Activated CD4-positive, alpha-beta T cell treated with anti-CD3 and anti-CD28 coated beads, Interleukin-2, amount 50 U/mL, for 1 hour (primary cell): ENCODE measurements around the gene FAM234B.
A peak's percentile ranks its signal among the peaks of the same experiment; 100 is the strongest.

Experiments used
- DNase-seq: peaks from one replicate; pipeline ENCODE4 v3.0.0-alpha.2; 2020

FAM234B gene

GRCh38 chr12:13044002-13044905 is at the start of gene FAM234B:
Gene FAM234B, plus strand, starts transcription at chr12:13044381. Its CDS starts 23 bp downstream, at chr12:13044404.
- peak; percentile 68 for DNase-seq

DNA sequence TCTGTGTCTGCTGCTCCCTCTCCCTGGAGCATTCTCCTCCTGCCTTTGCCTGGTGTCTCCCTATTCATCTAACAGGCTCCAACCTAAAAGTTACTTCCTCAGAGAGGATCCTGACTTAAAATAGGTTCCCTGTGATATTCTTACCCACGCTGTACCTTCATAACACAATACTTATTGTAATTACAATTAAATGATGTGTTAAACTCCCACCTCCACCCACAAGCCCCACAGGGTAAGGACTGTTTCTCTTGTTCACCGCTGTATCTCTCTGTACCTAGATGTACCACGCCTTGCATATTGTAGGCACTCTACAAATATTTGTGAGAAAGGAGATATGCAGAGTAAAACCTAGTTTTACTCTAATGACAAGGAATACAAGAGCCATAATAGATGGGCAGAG is 49.1 kb upstream of the FAM234B start:
- DNase-seq, result no peak

DNA sequence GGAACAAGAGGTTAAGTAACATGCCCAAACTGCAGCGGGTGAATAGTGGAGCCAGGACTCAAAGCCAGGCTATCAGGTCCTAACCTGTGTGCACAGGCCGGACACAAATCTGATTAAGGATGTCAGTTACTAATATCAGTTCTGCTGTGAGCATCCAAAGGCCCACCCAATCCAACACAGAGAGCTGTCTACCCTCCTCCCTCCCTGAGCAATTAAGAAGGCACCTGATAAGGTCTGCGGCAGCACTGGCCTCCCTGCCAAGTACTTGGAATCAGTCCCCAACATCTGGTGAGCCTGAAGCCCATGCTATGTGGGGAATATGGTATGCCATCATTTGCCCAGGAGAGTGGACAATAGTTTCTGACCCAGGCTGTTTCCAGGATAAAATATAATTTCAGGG is 48.0 kb upstream of the FAM234B start:
- DNase-seq, result no peak

- no peak for DNase-seq
These were observed 47.0 kb upstream of the FAM234B start for GRCh38 chr12:12997156-12997555.

- no peak for DNase-seq
These were observed 46.4 kb upstream of the FAM234B start for GRCh38 chr12:12997734-12998133.

DNA sequence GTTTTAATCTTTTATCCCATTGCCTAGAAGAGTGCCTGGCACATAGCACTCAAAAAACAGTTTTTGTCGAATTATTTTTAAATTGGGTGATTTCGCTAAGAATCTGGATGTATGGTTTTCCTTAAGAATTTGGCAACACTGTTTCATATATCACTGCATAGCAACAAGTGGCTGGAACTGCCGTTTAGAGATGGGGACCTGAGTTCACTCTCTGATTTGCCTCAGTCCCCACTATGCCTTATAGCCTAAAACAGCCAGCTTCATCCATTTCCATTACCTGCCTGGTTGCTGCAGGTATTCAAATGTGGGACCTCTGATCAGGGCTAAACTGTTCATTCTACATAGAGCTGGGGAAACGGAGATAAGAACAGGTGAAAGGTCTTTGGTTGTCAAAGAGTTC is 45.9 kb upstream of the FAM234B start:
- DNase-seq, result no peak

DNA sequence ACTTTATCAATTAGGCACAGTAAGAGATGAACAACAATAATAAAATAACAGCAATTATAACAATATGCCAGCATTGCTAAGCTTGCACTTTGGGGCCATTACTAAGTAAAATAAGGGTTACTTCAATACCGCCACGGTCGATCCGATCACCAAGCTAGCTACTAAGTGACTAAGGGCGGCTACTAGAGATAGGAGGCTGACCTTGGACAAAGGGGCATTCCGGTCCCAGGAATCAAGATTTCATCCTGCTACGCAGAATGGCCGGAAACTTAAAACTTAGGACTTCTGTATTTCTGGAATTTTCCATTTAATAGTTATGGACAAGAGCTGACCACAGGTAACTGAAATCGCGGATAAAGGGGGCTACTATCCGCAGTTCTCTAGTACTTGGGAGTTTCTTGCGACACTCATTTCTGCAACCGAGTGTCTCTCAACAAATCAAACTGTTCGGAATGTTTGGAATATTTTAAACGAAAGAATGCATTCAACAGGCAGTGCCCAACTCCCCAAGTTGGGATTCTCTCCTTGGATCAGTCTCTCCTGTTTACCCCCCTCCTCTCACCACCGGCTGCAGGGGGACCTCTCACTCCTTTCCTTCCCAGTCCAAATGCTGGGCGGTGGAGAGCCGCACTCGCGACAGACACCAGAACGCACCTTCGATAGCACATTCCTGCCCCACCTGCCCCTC is 44.8 kb upstream of the FAM234B start:
- DNase-seq, result no peak

GRCh38 chr12:12999959-13000615 is 44.1 kb upstream of the FAM234B start, which contains the start of gene HEBP1:
Gene HEBP1, minus strand, starts transcription at chr12:13000265. Its CDS starts 151 bp downstream, at chr12:13000114.
- peak; percentile 98 for DNase-seq

- no peak for DNase-seq
These were observed 43.6 kb upstream of the FAM234B start for GRCh38 chr12:13000616-13000924.

- peak; percentile 26 for DNase-seq
These were observed 43.0 kb upstream of the FAM234B start for GRCh38 chr12:13000925-13001774.

- no peak for DNase-seq
These were observed 42.5 kb upstream of the FAM234B start for GRCh38 chr12:13001775-13002040.

DNA sequence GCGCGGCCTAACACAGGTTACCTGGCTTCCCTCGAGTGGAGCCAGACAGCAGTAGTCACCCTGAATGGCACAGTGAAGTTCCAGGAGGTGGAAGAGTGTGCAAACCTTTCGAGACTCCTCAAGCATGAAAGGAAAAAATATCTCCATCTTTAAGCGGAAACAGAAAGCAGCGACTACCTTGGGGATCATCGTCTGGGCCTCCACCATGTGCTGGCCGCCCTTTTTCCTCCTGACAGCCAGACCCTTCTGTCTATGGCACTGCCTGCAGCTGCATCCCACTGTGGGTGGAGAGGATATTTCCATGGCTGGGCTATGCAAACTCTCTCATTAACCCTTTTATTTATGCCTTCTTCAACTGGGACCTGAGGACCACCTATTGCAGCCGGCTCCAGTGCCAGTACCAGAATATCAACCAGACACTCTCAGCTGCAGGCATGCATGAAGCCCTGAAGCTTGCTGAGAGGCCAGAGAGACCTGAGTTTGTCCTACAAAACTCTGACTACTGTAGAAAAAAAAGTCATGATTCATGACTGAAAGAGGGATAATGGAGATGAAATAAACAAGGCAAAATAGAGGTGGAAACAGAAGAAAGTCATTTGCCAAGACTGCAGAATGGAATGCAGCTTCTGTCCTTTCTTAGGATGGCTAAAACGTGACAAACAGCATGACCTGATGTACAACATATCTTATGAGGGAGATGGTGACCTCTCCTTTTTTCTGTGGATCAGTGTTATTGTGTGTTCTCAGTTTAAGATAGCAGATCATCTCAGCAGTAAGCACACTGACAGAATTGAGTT is 41.7 kb upstream of the FAM234B start:
- DNase-seq, result no peak

- DNase-seq, result no peak
These were observed 39.8 kb upstream of the FAM234B start for GRCh38 chr12:13004361-13004760.

DNA sequence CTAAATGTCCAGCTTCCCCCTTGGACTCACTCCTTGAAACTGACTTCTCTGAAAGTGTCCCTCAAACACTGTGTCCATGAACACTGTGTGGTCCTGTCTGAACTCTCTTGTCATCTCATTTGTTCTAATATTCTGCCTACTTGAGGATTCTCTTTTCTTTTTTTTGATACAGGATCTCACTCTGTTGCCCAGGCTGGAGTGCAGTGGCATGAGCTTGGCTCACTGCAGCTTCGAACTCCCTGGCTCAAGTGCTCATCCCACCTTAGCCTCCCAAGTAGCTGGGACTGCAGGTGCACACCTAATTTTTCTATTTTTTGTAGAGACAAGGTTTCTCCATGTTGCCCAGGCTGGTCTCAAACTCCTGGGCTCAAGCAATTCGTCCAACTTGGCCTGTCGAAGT is 39.2 kb upstream of the FAM234B start:
- DNase-seq, result no peak

DNA sequence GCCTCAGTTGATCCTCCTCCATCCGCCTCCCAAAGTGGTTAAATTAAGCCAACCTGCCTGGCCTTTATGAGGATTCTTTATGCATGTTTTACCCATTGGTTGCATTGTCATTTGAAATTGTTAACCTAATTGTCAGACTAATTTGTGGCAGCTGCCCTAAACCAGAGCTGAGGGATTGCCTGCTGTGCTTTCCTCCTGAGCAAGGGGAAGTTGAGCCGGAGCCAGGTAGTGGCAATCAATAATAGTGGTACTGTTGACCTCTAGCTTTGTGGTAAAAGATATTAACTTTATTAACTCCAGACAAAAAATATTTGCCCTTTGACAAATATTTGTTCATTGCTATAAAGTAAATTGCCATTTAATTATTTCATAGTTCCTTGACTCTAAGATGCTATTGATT is 38.5 kb upstream of the FAM234B start:
- DNase-seq, result no peak

DNA sequence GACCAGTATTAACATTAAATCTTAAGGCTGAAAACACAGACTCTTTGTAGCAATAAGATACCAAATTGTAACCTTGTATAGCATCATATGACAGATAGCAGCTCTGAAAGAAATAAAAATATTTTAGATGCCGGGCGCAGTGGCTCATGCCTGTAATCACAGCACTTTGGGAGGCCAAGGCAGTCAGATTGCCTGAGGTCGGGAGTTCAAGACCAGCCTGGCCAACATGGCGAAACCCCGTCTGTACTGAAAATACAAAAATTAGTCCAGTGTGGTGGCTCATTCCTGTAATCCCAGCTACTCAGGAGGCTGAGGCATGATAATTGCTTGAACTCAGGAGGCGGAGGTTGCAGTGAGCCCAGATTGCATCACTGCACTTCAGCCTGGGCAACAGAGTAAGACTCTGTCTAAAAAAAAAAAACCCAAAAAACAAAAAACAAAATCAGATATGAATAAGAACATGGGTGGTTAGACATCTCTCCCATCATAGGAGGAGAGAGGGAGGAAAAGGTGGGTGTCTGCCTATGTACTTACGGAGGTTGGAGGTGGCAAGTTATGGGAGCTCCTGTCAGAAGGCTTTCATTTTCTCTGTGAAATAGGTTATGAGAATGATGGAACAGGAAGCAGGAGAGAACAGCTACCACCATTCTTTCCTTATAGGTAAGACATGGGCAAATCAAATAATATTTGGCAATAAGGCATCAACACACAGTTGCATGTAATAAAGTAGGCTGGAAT is 36.5 kb upstream of the FAM234B start:
- DNase-seq, result no peak

DNA sequence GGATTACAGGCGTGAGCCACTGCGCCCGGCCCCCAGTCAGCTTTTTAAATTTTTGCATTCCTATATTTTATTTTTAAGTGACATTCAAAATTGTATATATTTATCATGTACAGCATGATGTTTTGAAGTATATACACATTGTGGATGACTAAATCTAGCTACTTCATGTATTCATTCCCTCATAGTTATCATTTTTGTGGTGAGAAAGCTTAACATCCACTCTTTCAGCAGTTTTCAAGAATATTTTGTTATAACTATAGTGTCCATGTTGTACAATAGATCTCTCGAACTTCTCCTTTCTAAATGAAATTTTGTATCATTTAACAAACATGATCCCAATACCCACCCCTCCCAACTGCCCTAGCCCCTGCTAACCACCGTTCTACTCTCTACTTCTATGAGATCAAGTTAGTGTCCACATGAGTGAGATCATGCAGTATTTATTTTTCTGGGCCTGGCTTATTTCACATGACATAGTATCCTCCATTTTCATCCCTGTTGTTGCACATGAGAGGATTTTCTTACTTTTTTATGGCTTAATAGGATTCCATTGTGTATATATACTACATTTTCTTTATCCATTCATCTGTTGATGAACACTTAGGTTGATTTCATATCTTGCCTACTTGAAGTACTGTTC is 35.3 kb upstream of the FAM234B start:
- DNase-seq, result no peak

DNA sequence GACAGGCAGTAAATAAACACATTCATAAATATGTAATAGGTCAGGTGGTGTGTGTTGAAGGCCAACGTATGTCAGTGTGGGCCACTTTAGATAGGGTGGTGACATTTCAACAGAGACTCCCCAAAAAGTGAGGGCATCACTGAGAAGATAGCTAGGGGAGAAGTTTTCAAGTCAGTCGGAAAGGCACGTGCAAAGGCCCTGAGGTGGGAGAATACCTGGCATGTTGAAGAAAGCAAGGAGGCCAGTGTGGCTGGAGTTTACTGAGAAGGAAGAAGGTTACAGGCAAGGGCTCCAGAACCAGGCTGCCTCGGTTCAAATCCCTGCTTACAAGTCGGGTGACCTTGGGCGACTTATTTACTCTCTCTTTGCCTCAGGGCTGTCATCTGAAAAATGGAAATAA is 33.1 kb upstream of the FAM234B start:
- DNase-seq, result no peak

DNA sequence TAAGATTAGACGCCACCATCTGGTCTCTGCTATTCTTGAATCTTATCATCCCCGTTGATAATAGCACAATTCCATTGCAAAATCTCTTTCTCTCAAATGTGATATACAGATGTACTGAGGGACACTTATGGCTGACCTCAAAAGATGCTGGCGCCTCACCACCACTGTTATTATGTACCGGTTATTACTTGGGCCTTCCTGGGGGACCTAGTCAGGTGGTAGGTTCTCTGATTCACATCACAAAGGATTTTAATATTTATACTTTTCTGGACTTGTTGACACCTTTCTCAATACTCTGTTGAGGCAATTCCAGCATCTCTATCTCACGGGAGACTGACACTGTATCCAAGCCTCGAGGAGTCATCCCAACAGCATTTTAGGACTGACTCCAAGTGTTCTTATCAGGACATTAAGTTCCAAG is 21.3 kb upstream of the FAM234B start:
- DNase-seq, result no peak

- DNase-seq, result no peak
These were observed 20.2 kb upstream of the FAM234B start for GRCh38 chr12:13023811-13024530.
